HL-60/S4 treated with retinoic acid at 250 ng/mL for 4 days and 3 days (cell line): ENCODE data around the gene TTC38.
"Not testable (repeated sequence)": the region's sequence is repeated elsewhere in the genome, so short reads cannot be mapped to it uniquely, and the experiment has no call there.

Source experiments
- in situ Hi-C: fragments of 300-500 bp; cut with MboI; formaldehyde crosslinking; loops from 2 replicates; pipeline ENCODE4 v1.7.0; 2022; ENCODE audit warnings: low sequenced_read_pairs

TTC38 gene

DNA sequence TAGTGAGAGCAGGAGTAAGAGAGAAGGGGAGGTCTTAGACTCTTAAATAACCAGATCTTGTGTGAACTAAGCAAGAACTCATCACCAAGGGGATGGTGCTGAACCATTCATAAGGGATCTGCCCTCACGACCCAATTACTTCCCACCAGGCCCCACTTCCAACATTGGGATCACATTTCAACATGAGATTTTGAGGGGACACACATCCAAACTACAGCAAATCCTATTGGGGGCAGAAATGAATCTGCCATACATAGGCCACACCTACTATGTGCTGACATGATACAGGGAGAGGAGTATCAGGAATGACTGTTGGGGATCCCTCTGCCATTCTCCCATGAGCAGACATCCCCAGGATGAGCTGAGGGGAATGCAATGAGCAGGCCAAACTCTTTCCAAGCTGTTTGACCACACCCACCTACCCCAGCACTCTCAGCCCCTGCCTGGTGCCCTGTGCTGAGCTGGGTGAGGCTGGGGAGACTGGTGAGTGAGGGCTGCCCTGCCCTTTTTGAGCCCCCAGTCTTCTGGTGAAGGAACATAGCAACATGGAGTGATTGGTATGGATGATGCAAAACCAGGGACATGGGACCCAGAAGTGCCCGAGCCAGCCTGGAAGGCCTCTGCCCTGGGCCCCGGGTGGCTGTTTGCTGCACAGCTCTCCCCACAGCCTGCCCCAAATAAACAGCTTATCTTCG, 27.6 kb downstream of the TTC38 start:
- in situ Hi-C loops = no loop called here

DNA sequence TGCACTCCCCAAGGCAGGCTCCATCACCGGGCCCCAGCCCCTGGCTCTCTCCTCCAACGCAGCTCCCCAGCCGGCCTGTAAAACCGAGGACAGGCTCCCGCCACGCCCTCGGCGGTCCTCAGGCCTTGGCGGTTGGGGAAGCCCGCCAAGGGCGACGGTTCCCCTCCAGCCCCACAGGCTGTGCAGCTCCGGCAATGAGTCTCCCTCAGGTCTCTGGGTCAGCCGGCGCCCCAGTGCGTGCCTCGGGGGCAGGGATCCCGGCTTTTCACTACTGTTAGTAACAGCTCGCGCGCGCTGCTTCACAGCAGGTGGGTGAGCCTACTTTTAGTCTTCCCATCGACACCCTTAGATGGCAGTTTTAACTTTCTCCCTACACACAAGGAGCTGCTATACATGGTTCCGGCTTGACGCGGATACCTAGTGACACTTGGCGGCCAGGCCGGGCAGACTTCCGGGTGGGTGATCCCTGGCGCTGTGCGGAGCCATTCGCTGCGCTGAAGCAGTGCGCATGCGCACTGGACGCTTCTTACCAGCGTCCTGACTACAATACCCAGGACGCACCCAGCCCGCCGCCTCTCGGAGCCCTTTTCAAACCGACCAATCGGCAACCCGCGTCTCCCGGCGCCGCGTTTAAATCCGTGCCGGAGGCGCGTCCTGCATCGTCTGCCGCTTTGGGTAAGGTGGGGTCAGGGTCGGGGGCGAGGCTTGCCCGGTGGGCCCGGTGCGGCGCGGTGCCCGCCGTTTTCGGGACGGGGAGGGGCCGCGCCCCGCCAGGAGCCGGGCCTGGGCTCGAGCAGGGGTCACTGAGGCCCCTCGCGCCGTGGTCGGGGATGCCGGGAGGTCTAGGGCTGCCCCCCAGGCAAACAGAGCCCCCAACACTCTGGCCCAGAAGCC, 28.7 kb downstream of the TTC38 start, which contains the start of gene GTSE1:
Gene GTSE1, plus strand, starts transcription at position 614 of the 894 bp plus-strand sequence. CDS start 531 bp downstream, outside the sequence.
- in situ Hi-C loops = no loop called here

GRCh38 chr22:46297151-46297812, 29.5 kb downstream of the TTC38 start:
- in situ Hi-C loops = no loop called here

- in situ Hi-C loops = no loop called here
Observed at GRCh38 chr22:46299101-46299500, 31.3 kb downstream of the TTC38 start.

- in situ Hi-C loops = loop anchor here (10.0 kb wide), 1 partner anchor 296 kb away; no protein-coding TSS in a partner anchor
Observed at GRCh38 chr22:46300491-46300890, 32.7 kb downstream of the TTC38 start.

GRCh38 chr22:46303347-46303965, 35.6 kb downstream of the TTC38 start:
- in situ Hi-C loops = loop anchor here (10.0 kb wide), 1 partner anchor 299 kb away; no protein-coding TSS in a partner anchor

GRCh38 chr22:46308283-46308988, 40.6 kb downstream of the TTC38 start:
- in situ Hi-C loops = loop anchor here (10.0 kb wide), 1 partner anchor 304 kb away; no protein-coding TSS in a partner anchor

DNA sequence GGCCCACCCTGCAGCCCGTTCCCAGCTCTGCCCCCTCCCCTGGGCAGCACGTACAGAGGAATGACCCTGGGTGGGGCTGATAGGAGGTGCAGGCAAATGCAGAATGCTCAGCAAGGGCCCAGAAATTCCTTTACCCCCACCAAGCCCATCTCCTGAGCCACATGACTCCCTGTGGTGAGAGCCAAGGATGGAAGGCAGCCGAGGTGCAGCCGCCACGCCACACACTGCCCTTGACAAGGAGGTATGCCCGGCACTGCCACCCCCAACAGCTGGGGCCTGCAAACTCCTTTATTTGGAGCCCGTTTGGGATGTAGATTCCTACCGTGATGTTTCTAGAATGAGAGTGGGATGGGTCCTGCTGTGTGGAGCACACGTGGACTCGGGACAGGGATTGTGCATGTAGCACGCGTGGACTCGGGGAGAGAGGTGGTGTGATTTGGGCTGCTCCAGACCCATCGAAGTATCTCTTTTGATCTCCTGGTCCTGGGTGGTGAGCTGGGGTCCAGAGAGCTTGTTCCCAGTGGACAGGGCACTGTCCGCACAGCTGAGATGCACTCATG, 41.8 kb downstream of the TTC38 start:
- in situ Hi-C loops = loop anchor here (10.0 kb wide), 1 partner anchor 305 kb away; no protein-coding TSS in a partner anchor

- in situ Hi-C loops = no loop called here
Observed at GRCh38 chr22:46312056-46312455, 44.2 kb downstream of the TTC38 start.

- in situ Hi-C loops = not testable (repeated sequence)
Observed at GRCh38 chr22:46312848-46313247, 45.0 kb downstream of the TTC38 start.

GRCh38 chr22:46315976-46316375, 48.2 kb downstream of the TTC38 start:
- in situ Hi-C loops = no loop called here

DNA sequence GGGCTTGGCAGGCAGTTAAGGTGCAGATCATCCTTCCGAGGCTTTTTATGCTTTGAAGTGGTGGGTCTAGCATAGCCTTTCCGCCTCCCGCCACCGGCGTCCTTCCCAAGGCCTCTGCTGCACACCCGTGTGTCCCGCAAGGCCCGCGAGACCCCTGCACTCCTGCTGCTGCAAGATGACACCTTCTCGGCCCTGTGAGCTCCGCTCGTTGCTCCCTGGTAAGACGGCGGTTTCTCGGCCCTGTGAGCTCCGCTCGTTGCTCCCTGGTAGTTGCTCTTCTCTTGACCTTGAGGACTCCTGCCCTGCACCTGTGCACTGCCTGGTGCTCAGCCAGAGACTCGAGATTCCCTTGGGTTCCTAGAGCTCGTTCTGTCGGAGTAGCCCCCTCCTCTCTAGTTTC, 49.8 kb downstream of the TTC38 start:
- in situ Hi-C loops = no loop called here

GRCh38 chr22:46318576-46318975, 50.8 kb downstream of the TTC38 start:
- in situ Hi-C loops = no loop called here

- in situ Hi-C loops = no loop called here
Observed at GRCh38 chr22:46319319-46319718, 51.5 kb downstream of the TTC38 start.

DNA sequence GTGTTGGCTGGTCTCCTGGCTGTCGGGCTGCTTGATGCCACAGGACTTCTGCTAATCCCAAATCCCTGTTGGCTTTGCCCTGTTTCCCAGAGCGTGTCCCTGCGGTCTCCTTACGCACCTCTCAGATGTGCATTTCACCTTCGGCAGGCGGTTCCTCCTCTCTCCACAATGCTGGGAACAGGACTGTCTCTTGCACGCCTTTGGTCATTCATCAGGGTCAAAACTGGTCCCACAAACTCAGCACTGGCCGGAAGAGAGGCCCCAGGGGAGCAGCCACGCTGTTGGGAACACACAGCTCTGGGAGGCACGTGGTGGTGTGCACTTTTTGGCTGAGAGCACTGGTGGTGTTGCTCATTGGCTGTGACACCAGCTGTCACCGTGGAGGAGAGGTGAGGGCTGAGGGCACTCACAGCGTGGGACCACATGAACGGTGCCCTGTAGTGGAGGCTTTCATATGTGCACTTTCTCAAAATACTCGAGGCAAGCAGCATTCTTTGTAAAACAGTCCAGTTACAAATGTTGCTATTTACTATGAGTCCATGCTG, 52.4 kb downstream of the TTC38 start:
- in situ Hi-C loops = loop anchor here (10.0 kb wide), 1 partner anchor 195 kb away; no protein-coding TSS in a partner anchor

- in situ Hi-C loops = loop anchor here (10.0 kb wide), 1 partner anchor 196 kb away; no protein-coding TSS in a partner anchor
Observed at GRCh38 chr22:46320716-46321386, 53.0 kb downstream of the TTC38 start.

DNA sequence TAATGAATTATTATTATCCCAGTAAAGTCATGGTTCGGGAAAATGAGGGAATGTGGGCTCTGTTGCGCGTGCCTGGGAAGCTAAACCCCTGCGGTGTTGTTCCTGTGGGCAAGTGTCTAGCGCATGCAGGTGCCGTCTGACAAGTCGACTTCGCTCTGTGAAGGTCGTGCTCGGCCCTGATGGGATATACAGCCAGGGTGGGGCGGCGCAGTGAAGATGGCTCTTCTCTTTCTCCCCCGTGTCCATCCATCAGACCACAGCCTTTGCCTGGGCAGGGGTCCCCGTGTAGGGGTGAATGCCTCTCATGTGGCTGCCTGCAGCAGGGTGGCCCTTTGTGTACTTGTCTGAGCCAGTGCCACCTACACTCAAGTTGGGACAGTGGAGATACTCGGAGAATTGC, 54.9 kb downstream of the TTC38 start:
- in situ Hi-C loops = loop anchor here (10.0 kb wide), 1 partner anchor 198 kb away; no protein-coding TSS in a partner anchor

DNA sequence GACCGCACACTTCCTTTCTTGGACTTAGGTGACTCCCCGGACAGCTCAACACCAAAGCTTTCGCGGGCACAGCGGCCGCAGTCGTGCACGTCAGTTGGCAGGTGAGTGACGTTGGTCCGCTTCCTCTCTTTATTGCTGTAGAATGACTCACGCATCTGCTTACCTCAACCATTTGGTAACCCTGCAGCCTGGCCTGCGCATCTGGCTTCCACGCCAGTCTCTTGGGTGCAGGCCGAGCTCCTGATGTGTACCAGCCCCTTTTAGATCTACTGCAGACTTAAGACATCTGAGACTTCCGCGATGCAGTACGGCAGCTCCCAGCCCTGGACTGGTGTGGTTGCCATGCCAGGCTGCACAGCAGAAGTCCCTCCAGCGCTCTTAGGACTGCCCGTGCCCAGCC, 55.4 kb downstream of the TTC38 start:
- in situ Hi-C loops = loop anchor here (10.0 kb wide), 1 partner anchor 198 kb away; no protein-coding TSS in a partner anchor
